Measurements from ENCODE around the gene TCAIM.

DNA sequence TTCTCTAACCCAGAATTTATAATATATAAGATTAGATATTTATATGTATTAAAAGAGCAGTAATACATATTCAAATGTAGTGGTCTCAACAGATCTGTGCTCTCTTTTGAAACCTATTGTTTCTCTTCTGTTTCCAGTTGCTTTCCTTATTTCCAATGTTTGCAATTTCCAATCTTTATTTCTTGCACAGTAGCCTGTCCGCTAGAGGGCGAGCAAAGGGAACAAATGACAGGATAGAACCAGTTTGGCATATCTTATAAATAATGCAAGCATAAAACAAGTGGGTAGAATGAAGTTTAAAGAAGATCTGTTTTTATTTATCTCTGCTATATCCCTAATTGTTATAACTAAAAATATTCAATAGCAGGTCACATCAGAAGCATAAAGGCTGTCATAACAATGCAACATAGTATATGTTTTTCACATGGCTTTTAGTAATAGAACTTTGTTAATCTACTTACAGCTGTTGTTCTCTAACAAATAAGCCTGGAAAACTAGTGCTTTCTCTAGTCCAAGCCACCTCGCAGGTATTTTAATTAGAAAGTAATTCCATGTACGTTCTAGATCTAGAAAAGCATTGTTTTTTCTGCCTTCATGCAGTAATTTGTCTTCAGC, 15.1 kb upstream of the TCAIM start:
- no peak for TF ChIP-seq POLR2A (IDR thresholded peaks at IDR 0.05)
- TF ChIP-seq, protein P1, sequence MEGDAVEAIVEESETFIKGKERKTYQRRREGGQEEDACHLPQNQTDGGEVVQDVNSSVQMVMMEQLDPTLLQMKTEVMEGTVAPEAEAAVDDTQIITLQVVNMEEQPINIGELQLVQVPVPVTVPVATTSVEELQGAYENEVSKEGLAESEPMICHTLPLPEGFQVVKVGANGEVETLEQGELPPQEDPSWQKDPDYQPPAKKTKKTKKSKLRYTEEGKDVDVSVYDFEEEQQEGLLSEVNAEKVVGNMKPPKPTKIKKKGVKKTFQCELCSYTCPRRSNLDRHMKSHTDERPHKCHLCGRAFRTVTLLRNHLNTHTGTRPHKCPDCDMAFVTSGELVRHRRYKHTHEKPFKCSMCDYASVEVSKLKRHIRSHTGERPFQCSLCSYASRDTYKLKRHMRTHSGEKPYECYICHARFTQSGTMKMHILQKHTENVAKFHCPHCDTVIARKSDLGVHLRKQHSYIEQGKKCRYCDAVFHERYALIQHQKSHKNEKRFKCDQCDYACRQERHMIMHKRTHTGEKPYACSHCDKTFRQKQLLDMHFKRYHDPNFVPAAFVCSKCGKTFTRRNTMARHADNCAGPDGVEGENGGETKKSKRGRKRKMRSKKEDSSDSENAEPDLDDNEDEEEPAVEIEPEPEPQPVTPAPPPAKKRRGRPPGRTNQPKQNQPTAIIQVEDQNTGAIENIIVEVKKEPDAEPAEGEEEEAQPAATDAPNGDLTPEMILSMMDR (IDR thresholded peaks at IDR 0.05): peak; percentile 58 to 85 (median 76)
